Tibial nerve (tissue), 4 donors: ENCODE data around the gene TIGD4. TPM values are rescaled to one million over a fixed set of nuclear protein-coding genes. Genes with fewer than 3 reads are reported as not detected.

Source experiments
- DNase-seq, 2 donors: peaks; one replicate each; pipeline ENCODE4 v3.0.0-alpha.2; 2019; ENCODE audit warnings: low spot score in 2 of 2
- H3K27ac ChIP-seq, 4 donors: fragments of 200-600 bp; sonication (generic) in 3 of 4; one replicate each; pipeline ENCODE4 v1.5.1; 2017 to 2019; ENCODE audit warnings: mild to moderate bottlenecking in 1 of 4
- H3K27me3 ChIP-seq, 2 donors: fragments of 200-600 bp; sonication (generic) in 1 of 2; one replicate each; pipeline versions ENCODE4 v1.5.1 to v1.6.0; 2017 to 2019
- H3K36me3 ChIP-seq, 3 donors: fragments of 200-600 bp; sonication (generic); one replicate each; pipeline ENCODE4 v1.5.1; 2018 to 2019
- H3K4me1 ChIP-seq, 4 donors: fragments of 200-600 bp; sonication (generic) in 3 of 4; one replicate each; pipeline ENCODE4 v1.5.1; 2017 to 2019
- H3K4me3 ChIP-seq, 4 donors: fragments of 200-600 bp; sonication (generic) in 3 of 4; one replicate each; pipeline ENCODE4 v1.5.1; 2017 to 2019; ENCODE audit warnings: mild to moderate bottlenecking in 1 of 4, moderate library complexity in 1 of 4
- H3K9me3 ChIP-seq, 4 donors: fragments of 200-600 bp; sonication (generic) in 3 of 4; one replicate each; pipeline ENCODE4 v1.5.1; 2017 to 2019
- EP300 ChIP-seq, 2 donors: sonication (generic); formaldehyde crosslinking; IDR thresholded peaks; one replicate each; pipeline ENCODE4 v1.6.1; 2017; ENCODE audit warnings: antibody characterized with exemption in 2 of 2, mild to moderate bottlenecking in 1 of 2
- POLR2A ChIP-seq, 2 donors: fragments of 450-650 bp; IDR thresholded peaks; one replicate each; pipeline ENCODE4 v1.6.1; 2017; ENCODE audit warnings: antibody characterized with exemption in 2 of 2, mild to moderate bottlenecking in 2 of 2, moderate library complexity in 2 of 2
- WGBS, 2 donors: methylation state at CpG; one replicate each; pipeline ENCODE4 v1.1.5; 2018; 5-methylcytosine and 5-hydroxymethylcytosine counted together
- total RNA-seq, 4 donors: library from RNA; depleted of rRNA; stranded (reverse); fragments of >200 nt; gene quantifications; one replicate each; pipeline ENCODE4 v1.1.0, GENCODE V29; 2016
- TF ChIP-seq, protein P1 (sequence below), 5 experiments: fragments of 200-600 bp in 3 of 5; fragments of 450-650 bp in 2 of 5; sonication (generic) in 3 of 5; IDR thresholded peaks; one replicate each; pipeline ENCODE4 v1.5.1; 2016 to 2019; ENCODE audit warnings: antibody characterized with exemption in 5 of 5, mild to moderate bottlenecking in 3 of 5, moderate library complexity in 2 of 5

TIGD4 gene
- total RNA-seq, 4 donors from 2014 or later, result 0.90 to 1.9 (median 1.4) TPM

DNA sequence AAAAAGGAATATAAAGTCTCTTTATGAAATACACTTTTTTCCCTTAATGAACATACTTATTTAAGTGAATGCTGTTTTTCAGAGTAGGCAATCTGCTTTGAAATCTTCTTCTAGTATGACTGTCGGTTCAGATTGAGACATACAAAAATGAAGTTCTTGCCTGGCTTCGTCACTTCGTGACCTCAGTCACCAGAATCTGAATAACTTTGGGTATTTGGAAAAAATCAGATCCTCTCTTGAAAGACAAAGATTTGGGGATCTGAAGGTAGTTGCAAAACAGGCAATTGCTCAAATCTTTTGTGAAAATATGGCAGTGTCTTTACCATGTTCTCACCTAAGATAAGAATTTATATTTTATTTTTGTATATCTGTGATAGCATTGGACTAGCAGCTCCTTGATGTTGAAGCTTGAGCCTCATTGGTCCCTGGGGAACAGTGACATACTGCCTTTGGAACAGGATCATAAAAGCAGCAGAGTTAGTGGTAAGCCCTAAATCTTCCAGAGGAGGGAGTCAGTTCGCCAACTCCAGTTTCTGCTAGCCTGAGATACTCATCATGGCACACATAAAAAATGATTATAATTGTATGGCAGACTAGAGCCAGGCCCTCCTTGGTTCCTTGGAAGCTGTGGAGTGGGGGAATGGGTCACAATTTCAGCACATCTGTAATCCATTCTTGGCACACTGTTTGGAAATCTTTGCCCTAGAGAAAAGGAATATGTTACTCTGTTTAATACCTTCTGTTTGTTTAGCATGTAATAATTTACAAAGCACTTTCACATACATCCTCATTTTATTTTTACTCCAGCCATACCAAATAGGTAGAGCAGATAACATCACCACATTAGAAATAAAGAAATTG is 5.2 kb upstream of the TIGD4 start:
- TF ChIP-seq EP300 (IDR thresholded peaks at IDR 0.05), result no peak
- TF ChIP-seq POLR2A (IDR thresholded peaks at IDR 0.05), result no peak
- TF ChIP-seq, protein P1, sequence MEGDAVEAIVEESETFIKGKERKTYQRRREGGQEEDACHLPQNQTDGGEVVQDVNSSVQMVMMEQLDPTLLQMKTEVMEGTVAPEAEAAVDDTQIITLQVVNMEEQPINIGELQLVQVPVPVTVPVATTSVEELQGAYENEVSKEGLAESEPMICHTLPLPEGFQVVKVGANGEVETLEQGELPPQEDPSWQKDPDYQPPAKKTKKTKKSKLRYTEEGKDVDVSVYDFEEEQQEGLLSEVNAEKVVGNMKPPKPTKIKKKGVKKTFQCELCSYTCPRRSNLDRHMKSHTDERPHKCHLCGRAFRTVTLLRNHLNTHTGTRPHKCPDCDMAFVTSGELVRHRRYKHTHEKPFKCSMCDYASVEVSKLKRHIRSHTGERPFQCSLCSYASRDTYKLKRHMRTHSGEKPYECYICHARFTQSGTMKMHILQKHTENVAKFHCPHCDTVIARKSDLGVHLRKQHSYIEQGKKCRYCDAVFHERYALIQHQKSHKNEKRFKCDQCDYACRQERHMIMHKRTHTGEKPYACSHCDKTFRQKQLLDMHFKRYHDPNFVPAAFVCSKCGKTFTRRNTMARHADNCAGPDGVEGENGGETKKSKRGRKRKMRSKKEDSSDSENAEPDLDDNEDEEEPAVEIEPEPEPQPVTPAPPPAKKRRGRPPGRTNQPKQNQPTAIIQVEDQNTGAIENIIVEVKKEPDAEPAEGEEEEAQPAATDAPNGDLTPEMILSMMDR (IDR thresholded peaks at IDR 0.05), result no peak
- H3K27me3 ChIP-seq, result no peaks in the 10 kb centered on the region
- WGBS, 2 donors, result 55 to 56% methylated on average over 4 of the region's 4 CpGs
- H3K4me1 ChIP-seq, result peaks cover 0 to 73% (median 21%) of the 10 kb centered on the region in 4 donors
- peak overlapping the region in 2 of 4 donors; percentile 51 to 72 for H3K27ac ChIP-seq
- no peaks in the 10 kb centered on the region for H3K9me3 ChIP-seq
- no peak for DNase-seq
- no peaks in the 10 kb centered on the region for H3K36me3 ChIP-seq
- no peak overlapping the region for H3K4me3 ChIP-seq

DNA sequence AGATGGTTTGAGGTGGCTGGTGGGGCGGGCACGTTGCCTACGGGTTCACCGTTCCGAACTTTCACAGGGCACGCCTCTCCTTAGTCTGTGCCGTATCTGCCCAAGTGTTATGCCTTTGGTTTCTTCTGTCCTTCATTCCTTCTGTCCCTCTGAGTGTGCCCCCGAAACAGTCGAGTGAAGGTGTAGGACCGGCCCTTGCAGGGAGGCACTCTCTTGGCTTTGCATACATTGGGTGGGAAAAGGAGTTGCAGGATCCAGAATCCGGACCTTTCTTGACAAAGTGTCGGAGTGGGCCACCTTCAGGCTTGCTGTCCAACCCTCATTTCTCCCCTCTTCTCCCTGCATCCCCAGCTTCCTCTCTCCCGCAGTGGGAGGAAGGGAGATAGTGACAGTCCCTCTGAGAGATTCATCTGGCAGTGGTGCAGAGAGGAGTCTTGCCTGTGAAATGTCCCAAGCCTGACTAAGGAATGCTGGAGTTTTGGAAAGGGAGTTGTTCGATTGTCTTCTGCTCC is 793 bp upstream of the TIGD4 start:
- peaks cover 0 to 62% (median 18%) of the 10 kb centered on the region in 4 donors for H3K4me1 ChIP-seq
- peak overlapping the region; percentile 78 to 97 (median 92) for H3K27ac ChIP-seq
- 0 to 2% methylated on average over 11 to 14 of the region's 14 CpGs for WGBS, 2 donors

DNA sequence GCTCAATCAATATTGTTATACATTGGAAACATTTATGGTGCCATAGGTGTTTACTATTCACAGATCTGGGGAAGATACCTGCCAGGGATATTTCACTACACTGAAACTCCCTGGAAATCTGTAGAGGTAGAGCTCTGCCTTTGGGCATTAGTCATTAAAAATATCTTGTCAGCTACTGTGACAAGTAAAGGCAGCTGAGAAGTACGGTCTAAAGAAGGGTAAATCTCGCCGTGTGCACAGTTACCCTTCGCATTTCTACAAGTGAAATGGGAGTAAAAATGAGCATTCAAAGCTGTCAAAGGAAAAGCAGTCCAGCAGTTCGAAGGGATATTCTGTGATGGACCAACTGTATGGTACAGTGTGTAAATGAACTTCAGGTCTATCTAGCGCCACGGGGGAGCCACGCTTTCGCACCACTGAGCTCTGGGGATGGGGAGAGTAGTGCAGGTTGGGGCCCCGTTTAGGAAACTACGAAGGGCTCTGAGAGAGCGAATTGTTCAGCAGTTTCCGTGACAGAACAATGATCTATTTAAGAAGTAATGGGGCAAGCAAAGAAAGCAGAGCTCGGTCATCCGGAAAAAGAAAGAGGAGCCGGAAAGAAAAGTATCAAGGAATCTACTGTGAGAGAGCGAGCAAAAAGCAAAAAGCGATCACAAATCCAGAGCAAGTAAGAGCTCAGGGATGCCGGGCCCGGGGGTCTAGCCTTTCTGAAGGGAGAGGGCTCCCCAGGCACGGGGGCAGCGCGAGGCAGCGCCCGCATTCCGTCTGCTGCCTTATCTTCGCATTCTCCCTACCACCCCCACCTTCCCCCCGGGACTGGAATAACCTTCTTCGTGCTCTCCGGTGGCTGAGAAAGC is 646 bp downstream of the TIGD4 start:
- peaks cover 0 to 48% (median 14%) of the 10 kb centered on the region in 4 donors for H3K4me1 ChIP-seq
- WGBS, 2 donors, result 1 to 2% methylated on average over 30 of the region's 30 CpGs
- TF ChIP-seq POLR2A (IDR thresholded peaks at IDR 0.05) (no peak), EP300 (IDR thresholded peaks at IDR 0.05) (no peak)
- TF ChIP-seq, protein P1 (IDR thresholded peaks at IDR 0.05), result no peak
- no peaks in the 10 kb centered on the region for H3K36me3 ChIP-seq
- H3K4me3 ChIP-seq, result peak overlapping the region; percentile 53 to 81 (median 66)
- DNase-seq, result peak in 1 of 2 donors; percentile 9
- no peaks in the 10 kb centered on the region for H3K27me3 ChIP-seq
- H3K27ac ChIP-seq, result peak overlapping the region; percentile 80 to 97 (median 92)
- no peaks in the 10 kb centered on the region for H3K9me3 ChIP-seq

More for the DNA sequence above, 793 bp upstream of the TIGD4 start:
- Histone ChIP-seq H3K36me3 (no peaks in the 10 kb centered on the region), H3K27me3 (no peaks in the 10 kb centered on the region), H3K4me3 (peak overlapping the region; percentile 53 to 81 (median 66)), H3K9me3 (no peaks in the 10 kb centered on the region)
- DNase-seq, result no peak
- TF ChIP-seq POLR2A (IDR thresholded peaks at IDR 0.05) (no peak), EP300 (IDR thresholded peaks at IDR 0.05) (no peak)
- TF ChIP-seq, protein P1 (IDR thresholded peaks at IDR 0.05), result no peak

DNA sequence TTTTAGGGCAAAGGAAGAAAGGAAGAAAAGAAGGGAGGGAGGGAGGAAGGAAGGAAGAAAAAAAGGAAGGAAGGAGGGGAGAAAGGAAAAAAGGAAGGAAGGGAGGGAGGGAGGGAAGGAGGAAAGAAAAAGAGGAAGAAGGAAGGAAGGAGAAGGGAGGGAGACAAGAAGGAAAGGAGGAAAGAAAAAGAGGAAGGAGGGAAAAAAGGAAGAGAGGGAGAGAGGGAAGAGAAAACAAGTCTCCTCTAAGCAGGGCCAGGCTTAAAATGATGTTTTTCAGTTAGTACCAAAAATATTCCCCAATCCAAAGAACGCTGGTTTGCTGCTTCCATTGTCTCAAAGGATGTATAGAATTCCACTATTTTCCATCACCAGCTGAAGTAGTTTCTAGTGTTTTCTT is 2.0 kb downstream of the TIGD4 start:
- H3K27me3 ChIP-seq, result no peaks in the 10 kb centered on the region
- no peaks in the 10 kb centered on the region for H3K36me3 ChIP-seq
- no peak overlapping the region for H3K4me3 ChIP-seq
- H3K9me3 ChIP-seq, result no peaks in the 10 kb centered on the region
- no peak for DNase-seq
- 63 to 74% methylated on average over 1 of the region's 1 CpG for WGBS, 2 donors
- peaks cover 0 to 35% (median 13%) of the 10 kb centered on the region in 4 donors for H3K4me1 ChIP-seq
- peak overlapping the region in 1 of 4 donors; percentile 8 for H3K27ac ChIP-seq
- TF ChIP-seq EP300 (IDR thresholded peaks at IDR 0.05), result no peak

DNA sequence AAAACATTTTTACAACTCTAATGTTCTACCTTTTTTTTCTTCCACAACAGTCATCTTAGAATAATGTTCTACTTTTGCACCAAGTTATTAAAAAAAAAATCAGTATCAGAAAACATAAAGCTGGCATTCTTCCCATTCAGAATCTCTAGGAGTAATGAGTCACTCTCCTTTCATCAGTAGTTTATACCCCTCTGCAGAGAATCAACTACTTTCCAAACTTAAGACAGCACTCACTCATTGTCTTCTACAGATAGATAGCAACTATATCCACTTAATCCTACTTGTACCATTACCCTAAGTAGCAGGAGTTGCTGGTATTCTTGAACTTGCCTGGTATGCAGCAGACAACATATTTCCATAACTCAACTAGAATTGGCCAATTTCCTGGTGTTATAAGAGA is 3.2 kb downstream of the TIGD4 start:
- no peaks in the 10 kb centered on the region for H3K36me3 ChIP-seq
- no peaks in the 10 kb centered on the region for H3K27me3 ChIP-seq
- TF ChIP-seq, protein P1 (IDR thresholded peaks at IDR 0.05), result no peak
- TF ChIP-seq POLR2A (IDR thresholded peaks at IDR 0.05) (no peak), EP300 (IDR thresholded peaks at IDR 0.05) (no peak)
- H3K4me3 ChIP-seq, result no peak overlapping the region
- no peaks in the 10 kb centered on the region for H3K9me3 ChIP-seq
- no peak for DNase-seq
- H3K4me1 ChIP-seq, result peaks cover 0 to 23% (median 6%) of the 10 kb centered on the region in 4 donors
- H3K27ac ChIP-seq, result no peak overlapping the region
